Daoy (cell line): Measurements from ENCODE around the gene MCC. TPM values are rescaled to one million over a fixed set of nuclear protein-coding genes. Genes with fewer than 3 reads are reported as not detected.

Experiments used
- DNase-seq: peaks from one replicate; pipeline ENCODE4 v3.0.0-alpha.2; 2015; ENCODE audit warnings: low read depth
- total RNA-seq: library from RNA; depleted of rRNA; stranded (reverse); fragments of >200 nt; shearing (Covaris generic); gene quantifications from 2 replicates; pipeline ENCODE4 v1.2.3, GENCODE V29; 2014

Gene MCC
- total RNA-seq, 1 experiment from 2014 or later = 11.8 TPM

DNA sequence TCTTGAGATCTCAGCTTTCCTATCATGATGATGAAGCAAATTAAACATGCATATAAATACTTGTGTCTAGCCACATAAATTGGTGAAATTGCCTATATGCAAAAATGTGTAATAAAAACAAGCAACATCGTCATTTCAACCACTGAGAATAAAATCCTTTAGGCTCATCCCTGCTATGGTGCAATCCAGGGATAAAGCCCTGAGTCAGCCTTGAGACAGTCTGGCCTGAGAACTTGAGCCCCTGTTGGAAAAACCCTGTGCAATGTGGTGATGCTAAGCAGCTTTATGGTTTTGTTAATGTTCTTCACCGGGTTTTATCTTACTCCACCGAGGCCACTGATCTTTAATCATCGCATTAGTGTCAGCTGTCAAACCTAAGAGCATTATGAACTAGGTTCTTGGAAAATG is 341.1 kb downstream of the MCC start:
- DNase-seq = peak; percentile 57

DNA sequence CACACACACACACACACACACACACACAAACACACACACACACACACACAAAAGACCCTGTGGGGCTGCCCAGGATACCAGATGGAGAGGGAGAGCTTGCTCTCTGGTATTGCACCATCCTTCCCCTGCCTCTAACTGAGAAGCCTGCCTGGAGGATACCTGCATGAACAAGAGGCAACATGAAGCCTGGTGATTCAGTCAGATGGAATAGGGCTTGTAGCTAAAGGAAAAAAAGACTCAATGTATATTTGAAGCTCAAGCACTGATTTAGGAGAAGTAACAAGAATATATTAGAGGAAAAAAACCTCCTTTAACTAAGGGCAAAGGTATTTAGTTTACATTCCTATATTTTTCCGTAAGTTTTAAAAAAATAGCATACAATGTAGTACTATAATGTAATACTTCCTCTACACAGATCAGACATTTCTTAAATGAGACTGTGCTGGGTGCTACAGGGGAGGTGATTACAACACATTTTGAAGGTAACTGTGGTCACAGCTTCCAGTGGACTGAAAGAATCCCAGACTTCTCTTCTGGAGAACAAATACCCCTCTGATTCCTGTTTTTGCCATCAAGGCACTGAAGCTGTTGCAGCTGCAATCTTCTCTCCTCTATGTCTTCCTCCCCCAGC is 342.4 kb downstream of the MCC start:
- no peak for DNase-seq

DNA sequence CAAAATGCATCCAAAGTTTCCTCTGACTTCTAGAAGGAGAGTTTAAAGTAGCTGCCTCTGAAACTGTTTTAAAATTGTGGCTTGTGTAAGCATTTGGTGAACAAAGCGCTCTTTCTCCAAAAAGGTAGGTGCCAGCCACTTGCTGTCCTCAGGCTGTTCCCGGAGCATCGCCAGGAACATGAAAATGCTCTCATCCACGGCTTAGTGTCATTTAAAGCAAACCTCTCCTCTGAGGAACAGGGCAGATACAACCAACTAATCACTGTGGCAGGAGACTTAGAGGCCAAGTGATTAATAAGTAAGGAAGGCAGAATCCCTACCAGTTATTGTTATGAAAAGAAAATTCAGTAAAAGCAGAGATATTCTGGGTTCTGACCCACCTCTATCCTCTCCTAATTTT is 346.1 kb downstream of the MCC start:
- DNase-seq = no peak

DNA sequence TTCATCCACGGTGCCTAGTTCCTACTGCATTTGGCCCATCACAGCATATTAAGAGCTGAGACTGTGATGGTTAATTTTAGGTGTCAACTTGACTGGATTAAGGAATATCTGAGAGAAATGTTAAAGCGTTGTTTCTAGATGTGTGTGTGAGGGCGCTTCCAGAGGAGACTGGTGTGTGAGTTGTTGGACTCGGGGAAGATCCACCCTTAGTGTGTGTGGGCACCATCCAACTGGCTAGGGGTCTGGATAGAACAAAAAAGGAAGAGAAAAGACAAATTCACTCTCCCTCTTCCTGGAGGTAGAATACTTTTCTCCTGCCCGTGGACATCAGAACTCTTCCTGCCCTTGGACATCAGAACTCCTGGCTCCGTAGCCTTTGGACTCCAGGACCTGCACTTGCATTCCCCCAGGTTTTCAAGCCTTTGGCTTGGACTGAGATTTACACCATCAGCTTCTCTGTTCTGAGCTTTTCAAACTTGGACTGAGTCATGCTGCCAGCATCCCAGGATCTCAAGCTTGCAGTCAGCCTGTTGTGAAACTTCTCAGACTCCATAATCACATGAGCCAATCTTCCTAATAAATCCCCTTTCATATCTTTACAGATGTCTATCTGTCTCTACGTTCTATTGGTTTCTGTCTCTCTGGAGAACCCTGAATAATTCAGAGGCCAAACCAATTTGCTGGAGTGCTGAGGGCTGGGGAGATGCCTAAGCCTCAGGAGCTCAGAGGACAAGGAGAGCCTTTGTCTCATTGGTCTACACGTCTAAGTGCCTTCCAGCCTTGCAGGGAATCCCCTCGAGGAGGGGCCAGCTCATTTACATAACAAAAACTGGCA is 347.2 kb downstream of the MCC start:
- no peak for DNase-seq

DNA sequence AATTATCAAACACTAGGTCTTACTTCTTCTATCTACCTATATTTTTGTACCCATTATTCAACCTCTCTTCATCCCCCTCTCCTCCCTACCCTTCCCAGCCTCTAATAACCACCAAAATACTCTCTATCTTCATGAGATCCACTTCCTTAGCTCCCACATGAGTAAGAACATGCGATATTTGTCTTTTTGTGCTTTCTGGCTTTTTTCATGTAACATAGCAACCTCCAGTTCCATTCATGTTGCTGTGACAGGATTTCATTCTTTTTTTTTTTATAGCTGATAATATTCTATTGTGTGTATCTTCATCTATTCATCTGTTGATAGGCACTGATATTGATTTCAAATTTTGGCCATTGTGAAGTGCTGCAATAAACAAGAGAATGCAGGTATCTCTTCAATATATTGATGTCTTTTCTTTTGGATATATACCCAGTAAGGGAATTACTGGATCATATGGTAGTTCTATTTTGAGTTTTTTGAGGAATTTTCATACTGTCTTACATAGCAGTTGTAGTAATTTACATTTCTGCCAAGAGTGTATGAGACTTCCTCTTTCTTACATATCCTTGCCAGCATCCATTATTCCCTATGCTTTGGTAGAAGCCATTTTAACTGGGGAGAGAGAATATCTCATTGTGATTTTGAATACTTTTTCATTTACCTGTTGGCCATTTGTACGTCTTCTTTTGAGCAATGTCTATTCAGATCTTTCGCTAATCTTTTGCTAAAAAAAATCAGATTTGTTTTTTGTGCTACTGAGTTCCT is 354.9 kb downstream of the MCC start:
- no peak for DNase-seq

DNA sequence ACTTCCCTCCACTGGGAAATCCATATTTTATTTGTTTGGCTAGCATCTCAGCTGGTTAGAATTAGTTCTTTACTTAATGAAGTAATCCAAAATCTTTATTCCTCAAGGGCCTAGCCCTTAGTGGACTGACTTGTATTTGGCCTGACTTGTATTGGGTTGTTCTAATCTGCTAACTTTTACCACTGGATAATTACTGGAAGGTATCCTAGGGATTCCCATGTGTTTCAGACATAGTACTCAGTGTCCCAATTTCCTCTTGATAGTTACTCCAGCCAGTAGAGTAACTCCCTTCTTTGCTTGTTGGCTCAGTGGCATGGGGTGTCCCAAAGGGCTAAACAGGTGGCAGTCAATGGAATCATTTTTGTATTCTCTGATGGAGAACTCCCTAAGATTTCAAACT is 355.7 kb downstream of the MCC start:
- no peak for DNase-seq

DNA sequence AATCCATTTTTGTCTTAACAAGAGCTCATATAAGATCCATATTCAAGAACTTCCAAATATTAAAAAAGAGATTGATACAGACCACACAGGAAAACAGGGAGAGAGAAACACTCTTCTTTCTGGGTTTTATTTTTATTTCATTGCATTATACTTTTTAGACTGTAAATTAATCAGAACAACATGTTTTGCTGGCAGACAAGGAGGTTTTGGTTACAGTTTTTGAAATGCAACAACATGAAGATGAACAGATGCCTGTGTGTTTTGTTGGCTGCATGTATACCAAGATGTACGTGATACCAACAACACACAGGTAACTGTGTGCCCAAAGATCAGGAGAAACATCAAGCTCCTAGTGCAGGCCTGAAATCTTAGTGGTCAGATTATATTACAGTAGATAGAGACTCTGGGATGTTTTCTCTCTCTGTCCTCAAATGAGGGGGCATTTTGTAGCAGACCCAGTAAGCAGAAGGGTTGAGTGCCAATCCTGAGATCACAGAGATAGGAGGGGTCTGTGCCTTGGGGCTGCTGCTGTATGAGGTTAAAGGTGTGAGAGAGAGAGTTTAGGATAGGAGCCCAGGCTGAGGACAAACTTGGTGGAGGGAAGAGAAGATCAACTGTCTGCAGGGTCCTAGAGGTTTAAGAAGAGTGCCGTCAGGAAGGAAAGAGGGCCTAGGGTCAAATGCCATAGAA is 359.5 kb downstream of the MCC start:
- DNase-seq = no peak

DNA sequence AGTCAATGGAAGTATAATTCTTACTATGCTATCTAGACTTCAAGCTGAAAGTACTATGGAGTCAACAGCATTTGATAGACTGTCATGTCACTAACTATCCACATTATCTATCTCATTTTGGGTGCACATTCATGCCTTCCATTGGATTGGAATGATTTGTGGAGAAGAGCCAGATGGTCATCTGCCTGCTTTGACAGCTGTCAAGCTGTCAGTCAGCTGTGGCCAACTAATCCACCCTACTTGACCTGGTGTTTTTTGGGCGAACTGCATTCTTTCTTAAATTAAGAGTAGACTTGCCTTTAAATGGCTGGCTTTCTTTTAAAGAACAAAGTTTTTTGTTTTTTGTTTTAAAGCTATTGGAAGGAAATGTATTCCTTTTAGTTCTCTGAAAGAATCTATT is 360.2 kb downstream of the MCC start:
- DNase-seq = no peak

DNA sequence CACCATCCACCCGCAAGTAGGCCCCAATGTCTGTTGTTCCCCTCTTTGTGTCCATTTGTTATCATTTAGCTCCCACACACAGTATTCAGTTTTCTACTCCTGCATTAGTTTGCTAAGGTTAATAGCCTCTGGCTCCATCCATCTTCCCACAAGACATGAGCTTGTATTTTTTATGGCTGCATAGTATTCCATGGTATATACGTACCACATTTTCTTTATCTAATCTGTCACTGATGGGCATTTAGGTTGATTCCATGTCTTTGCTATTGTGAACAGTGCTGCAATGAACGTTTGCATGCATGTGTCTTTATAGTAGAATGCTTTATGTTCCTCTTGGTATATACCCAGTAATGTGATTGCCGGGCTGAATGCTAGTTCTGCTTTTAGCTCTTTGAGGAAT is 361.2 kb downstream of the MCC start:
- DNase-seq = no peak

DNA sequence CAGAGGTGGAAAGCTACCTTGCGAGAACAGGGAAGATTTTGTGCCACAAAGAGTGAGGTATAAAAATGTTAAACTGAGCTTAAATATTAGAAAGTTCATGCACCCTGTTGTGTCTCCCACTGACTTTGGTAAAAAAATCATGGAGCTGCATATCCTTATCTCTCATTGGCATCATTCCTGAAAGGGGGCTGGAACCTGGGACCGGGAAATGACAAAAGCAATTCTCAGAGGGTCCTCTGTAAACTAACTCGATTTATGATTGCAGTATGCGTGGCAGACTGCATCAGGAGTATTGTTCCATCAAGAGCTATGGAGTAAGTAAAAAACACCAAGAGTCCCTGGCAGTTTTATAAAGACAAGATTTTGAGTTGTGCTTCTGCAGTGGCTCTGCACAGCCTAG is 362.9 kb downstream of the MCC start:
- DNase-seq = no peak

DNA sequence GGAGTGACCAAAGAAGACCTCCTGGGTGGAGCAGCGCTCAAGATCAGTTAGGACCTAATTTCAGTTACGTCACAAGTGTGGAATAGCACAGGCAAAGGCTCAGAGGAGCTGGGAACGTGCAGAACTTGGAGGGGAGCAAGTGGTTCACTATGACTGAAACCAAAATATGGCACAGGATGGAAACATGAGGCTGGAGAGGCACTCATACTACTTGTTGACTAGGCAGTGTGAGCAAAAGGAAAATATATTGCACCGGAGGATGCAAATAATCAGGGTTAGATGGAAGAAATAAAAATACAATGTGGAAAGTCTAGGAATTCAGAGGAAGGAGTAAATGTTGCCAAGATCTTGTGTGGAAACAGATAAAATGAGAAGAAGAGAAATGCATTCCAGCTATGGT is 363.3 kb downstream of the MCC start:
- no peak for DNase-seq

DNA sequence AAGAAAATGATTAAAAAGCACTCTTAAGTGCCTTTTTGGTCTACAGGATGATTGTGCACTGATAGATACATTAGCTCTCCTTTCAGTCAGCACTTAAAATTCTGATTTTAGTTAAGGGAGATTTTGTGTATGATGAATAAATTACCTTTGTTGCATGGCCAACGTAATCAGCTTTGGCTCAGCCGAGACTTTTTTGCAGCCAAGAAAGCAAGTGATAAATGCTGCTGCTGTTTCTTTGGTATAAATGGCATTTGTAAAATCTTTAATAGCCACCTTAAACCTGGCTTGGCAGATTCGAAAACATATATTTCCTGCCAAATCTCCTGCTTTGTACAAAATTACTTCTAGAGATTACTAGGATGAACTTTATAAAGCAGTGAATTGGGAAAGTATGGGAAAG is 364.0 kb downstream of the MCC start:
- DNase-seq = no peak

DNA sequence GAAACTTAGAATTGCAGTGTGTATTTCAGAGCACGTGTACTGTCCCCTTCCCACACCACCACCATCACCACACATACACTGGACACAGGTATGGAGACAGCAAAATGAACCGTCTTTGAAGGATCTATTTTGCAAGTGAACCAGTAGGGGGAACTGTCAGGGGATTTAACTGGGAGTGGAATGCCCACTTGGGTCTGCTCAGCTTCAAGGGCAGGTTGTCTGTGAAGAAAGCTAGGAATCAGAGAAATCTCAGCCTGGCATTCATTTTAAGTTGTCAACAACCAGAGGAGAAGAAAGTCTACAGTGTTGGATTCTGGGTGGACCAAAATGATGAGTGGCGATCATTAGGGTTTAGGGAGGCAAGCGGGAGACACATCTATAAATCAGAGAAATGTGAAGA is 364.6 kb downstream of the MCC start:
- peak; percentile 20 for DNase-seq

DNA sequence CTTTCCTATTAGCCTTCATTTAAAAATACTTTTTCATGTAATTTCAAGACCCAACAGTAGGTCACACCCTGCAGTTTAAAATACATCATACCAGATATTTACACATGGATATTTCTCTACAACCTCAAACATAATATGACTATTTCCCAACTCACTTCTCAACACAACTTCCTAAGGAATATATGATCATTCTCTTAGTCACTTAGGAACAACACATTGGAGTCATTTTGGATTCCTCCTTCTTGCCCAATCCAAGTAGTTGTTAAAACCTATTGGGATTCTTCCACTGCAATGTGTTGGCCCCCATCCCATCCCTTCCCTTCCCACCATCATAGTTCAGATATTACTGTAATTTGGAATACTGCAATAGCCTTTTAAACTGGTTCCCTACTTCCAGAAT is 366.2 kb downstream of the MCC start:
- no peak for DNase-seq

DNA sequence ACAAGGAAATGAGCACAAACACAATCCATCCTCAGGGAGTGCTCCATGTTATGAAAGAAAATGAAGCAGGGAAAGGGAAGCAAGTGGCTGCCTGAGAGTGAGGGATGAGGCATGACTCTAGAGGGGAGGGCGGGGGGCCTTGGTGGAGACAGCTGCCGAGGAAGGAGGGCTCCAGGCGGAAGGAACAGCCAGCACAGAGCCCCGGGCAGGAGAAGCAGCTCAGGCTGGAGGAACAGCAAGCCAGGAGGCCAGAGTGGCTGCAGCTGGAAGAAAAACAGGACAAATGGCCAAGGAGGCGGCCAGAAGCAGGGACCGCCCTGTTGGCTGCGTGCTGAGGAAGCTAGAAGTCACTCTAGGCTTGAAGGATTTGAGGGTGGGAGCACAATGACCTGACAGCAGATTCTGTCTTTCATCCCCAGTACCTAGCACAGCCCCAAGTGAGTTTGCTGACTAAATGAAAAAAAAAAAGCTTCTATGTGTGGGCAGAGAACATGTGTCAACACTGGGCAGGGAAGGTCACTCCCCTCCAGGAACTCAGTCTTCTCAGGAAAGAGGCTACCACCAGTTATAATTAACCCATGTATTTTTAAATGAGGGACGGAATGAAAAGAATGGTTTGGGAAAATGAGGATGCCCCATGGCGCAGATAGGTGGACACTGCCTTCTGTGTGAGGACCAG is 368.9 kb downstream of the MCC start:
- no peak for DNase-seq

DNA sequence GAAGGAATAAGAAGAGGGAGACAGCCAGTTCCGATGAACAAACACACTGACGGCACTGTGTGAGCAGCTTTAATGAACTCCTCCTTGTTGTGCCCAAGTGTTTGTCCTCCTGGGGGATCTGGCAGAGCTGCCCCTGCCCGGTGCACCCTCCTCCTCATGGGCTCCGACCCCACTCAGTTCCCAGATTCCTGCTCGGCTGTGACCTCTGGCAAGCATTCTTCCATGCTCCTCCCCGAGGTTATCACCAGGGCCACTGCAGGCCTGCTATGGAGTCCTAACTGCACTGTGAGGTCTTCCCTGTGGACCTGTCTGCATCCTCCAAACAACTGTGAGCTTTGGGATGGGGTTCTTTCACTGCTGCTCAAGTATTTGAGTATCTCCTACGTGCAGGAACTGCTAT is 369.5 kb downstream of the MCC start:
- DNase-seq = no peak

DNA sequence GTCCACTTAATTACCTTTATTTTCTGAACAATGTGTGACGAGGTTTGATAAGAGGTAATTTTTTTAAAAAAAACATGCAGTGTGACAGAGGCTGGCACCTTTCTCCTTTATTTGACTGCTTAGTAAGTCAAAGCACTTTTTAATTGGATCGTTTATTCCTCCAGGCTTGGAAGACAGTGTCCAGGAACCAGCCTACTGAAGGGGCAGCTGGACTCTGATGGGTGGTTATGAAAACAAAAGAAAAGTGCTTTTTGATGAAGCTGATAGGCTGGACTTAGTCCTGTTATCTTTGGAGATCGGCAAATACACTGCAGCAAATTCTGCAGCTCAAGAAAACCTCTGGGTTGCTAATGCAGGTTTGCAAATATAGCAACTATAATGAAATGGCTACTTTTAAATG is 370.0 kb downstream of the MCC start:
- DNase-seq = no peak

DNA sequence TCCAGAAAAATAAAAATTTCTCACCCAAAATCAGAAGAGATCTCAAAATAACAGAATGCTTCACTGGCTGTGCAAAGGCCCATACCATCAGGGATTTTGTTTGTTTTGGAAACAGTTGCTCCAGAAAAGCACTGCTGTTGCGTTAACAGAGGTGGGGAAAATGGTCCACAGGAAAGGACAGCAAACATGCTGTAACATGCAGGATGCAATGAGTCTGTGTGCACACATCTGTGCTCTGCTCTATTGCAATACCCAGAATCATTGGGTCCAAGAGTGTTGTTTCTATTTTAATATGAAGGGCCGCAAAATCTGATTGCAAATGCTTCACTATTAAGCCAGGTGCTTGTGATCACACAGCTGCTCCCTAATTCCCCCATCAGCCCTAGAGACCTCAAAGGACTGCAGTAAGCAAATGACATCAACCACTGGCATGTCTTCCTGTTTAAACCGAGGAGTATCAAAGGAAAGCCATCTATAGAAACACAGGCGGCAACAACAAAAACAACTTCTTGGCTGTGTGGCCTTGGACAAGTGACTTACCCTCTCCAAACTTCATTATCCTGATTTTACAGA is 370.6 kb downstream of the MCC start:
- no peak for DNase-seq

DNA sequence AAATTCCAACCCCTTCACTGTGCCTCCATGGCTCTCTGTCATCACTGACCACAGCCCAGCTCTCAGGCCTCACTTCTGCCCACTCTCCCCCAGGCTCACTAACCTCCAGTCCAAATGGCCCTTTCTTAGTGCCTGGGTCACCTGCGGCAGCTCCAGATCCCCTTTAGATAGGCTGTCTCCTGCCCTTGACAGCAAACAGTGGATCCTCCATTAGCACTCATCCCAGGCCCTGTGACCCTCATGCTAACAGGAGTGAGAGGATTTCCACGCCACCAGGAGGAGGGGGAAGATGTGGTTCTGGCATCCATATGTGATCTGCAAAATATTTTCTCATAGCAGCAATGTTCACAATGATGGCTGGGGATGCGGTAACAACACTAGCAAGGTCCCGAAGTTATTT is 372.3 kb downstream of the MCC start:
- no peak for DNase-seq

DNA sequence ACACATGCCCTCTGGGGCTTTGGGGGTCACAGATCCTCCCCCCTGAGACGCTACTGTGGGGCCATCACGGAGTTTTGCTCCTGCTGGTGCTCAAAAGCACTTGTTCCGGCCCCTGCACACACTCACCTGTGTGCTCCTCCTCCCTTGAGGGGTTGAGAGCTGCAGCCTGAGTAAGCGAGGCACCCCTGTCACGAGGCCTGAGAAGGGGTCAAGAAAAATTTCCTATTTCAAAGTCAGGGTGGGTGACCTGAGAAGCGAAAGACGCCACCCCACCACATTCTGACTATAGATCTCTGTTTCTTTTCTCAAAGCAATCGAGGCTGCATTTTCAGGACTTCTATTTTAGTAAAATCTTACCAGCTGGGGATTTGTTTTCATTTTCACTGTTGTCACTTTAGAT is 373.2 kb downstream of the MCC start:
- no peak for DNase-seq

DNA sequence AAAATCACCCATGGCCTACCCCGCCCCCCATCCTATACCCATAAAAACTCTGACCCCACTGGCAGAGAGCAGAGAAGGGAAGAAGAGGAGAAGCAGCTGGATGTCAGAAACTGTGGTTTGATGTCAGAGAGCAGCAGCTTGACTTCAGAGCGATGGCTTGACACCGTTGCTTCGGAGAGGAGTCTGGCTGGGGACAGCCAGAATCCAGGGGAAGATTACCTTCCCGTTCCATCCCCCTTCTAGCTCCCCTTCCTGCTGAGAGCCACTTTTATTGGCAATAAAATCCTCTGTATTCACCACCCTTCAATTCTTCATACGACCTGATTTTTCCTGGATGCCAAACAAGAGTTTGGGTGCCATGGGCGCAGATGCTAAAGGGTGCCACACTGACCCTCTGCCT is 373.7 kb downstream of the MCC start:
- no peak for DNase-seq
